ENCODE results near the gene HBD.
"Not testable (repeated sequence)": the region's sequence is repeated elsewhere in the genome, so short reads cannot be mapped to it uniquely, and the experiment has no call there.

HBD gene

GRCh38 chr11:5252919-5253265, 18.6 kb upstream of the HBD start:
- DNase-seq (ENCODE audit: low spot score): no peak

GRCh38 chr11:5252192-5252918, 18.1 kb upstream of the HBD start:
- no peak for DNase-seq (ENCODE audit: low spot score)

- DNase-seq (ENCODE audit: low spot score): no peak
Measured at GRCh38 chr11:5251746-5252145, 17.5 kb upstream of the HBD start.

- DNase-seq (ENCODE audit: low spot score): no peak
Measured at GRCh38 chr11:5250543-5251204, 16.4 kb upstream of the HBD start.

- not testable (repeated sequence) for DNase-seq (ENCODE audit: low spot score)
Measured at GRCh38 chr11:5249807-5250396, 15.6 kb upstream of the HBD start, which contains the start of gene HBG1. Gene HBG1 (minus strand): TSS chr11:5249857. CDS start chr11:5249804, 53 bp downstream.

GRCh38 chr11:5248498-5248897, 14.2 kb upstream of the HBD start:
- DNase-seq (ENCODE audit: low spot score): not testable (repeated sequence)

GRCh38 chr11:5247472-5248192, 13.3 kb upstream of the HBD start:
- DNase-seq (ENCODE audit: low spot score): no peak

- DNase-seq (ENCODE audit: low spot score): no peak
Measured at GRCh38 chr11:5246772-5247471, 12.6 kb upstream of the HBD start.

- DNase-seq (ENCODE audit: low spot score): no peak
Measured at GRCh38 chr11:5245155-5245554, 10.9 kb upstream of the HBD start.

- DNase-seq (ENCODE audit: low spot score): no peak
Measured at GRCh38 chr11:5243816-5244180, 9.5 kb upstream of the HBD start.

GRCh38 chr11:5242933-5243815, 8.9 kb upstream of the HBD start:
- DNase-seq (ENCODE audit: low spot score): no peak

GRCh38 chr11:5242208-5242607, 7.9 kb upstream of the HBD start:
- DNase-seq (ENCODE audit: low spot score): no peak

- DNase-seq (ENCODE audit: low spot score): no peak
Measured at GRCh38 chr11:5241458-5241857, 7.2 kb upstream of the HBD start.

GRCh38 chr11:5240458-5240857, 6.2 kb upstream of the HBD start:
- no peak for DNase-seq (ENCODE audit: low spot score)

- no peak for DNase-seq (ENCODE audit: low spot score)
Measured at GRCh38 chr11:5240056-5240455, 5.8 kb upstream of the HBD start.

- no peak for DNase-seq (ENCODE audit: low spot score)
Measured at GRCh38 chr11:5239046-5239445, 4.8 kb upstream of the HBD start.

GRCh38 chr11:5238486-5238885, 4.2 kb upstream of the HBD start:
- no peak for DNase-seq (ENCODE audit: low spot score)

GRCh38 chr11:5237420-5237819, 3.1 kb upstream of the HBD start:
- no peak for DNase-seq (ENCODE audit: low spot score)

- no peak for DNase-seq (ENCODE audit: low spot score)
Measured at GRCh38 chr11:5235364-5236095, 1.2 kb upstream of the HBD start.

GRCh38 chr11:5233307-5233706, 976 bp downstream of the HBD start:
- DNase-seq (ENCODE audit: low spot score): no peak

- no peak for DNase-seq (ENCODE audit: low spot score)
Measured at GRCh38 chr11:5232821-5233220, 1.5 kb downstream of the HBD start.

All from iPS-NIHi11 (cell line).